IMR-90 (cell line): ENCODE results near the gene UEVLD. TPM values are rescaled to one million over a fixed set of nuclear protein-coding genes. Genes with fewer than 3 reads are reported as not detected.

Experiments used
- ATAC-seq: fragments of 200-7000 bp; cut with Tn5 transposase; 2 replicates; pipeline ENCODE4 v1.9.1; 2020; ENCODE audit warnings: low read depth, mild to moderate bottlenecking, moderate library complexity
- BruUV-seq: library from RNA; stranded (reverse); fragments of 400-500 nt; replicated peaks from 2 replicates; lab custom pipeline; 2021; lab: Mats Ljungman, UMichigan
- CTCF ChIA-PET: fragments of 300-600 bp; formaldehyde crosslinking; extraction: SDS; loops from one replicate; lab custom pipeline; 2021; ENCODE audit warnings: antibody characterized with exemption; lab: Yijun Ruan, JAX
- POLR2A ChIA-PET: fragments of 300-600 bp; sonication (Branson Sonifier 250); formaldehyde crosslinking; loops from one replicate; lab custom pipeline; 2022; ENCODE audit warnings: antibody characterized with exemption; ENCODE audit not compliant: unreplicated experiment; lab: Charles Lee
- DNase-seq: peaks from one replicate; pipeline ENCODE4 v3.0.0; 2013
- H2AFZ ChIP-seq: replicated peaks from 2 replicates; pipeline ENCODE3; 2013; ENCODE audit warnings: low read length, mild to moderate bottlenecking; ENCODE audit not compliant: poor library complexity
- H2AK5ac ChIP-seq: 2 replicates; pipeline ENCODE4 v1.6.1; 2013; ENCODE audit warnings: low read depth, low read length, inconsistent platforms
- H2AK9ac ChIP-seq: replicated peaks from 2 replicates; pipeline ENCODE3; 2013; ENCODE audit warnings: mild to moderate bottlenecking, low read depth, low read length, moderate library complexity; ENCODE audit not compliant: poor library complexity
- H2BK120ac ChIP-seq: 2 replicates; pipeline ENCODE4 v1.6.1; 2013; ENCODE audit warnings: low read depth, low read length, inconsistent platforms
- H2BK15ac ChIP-seq: 3 replicates; pipeline ENCODE4 v1.6.1; 2013; ENCODE audit warnings: low read depth, low read length, inconsistent platforms
- H2BK20ac ChIP-seq: 2 replicates; pipeline ENCODE4 v1.6.1; 2013; ENCODE audit warnings: low read depth, mild to moderate bottlenecking, inconsistent platforms, low read length, moderate library complexity
- H2BK5ac ChIP-seq: 2 replicates; pipeline ENCODE4 v1.6.1; 2013; ENCODE audit warnings: mild to moderate bottlenecking, low read depth, low read length, inconsistent platforms; ENCODE audit not compliant: poor library complexity, severe bottlenecking
- H3K14ac ChIP-seq: replicated peaks from 2 replicates; pipeline ENCODE4 v1.6.1; 2013; ENCODE audit warnings: low read depth, low read length, inconsistent platforms
- H3K18ac ChIP-seq: 2 replicates; pipeline ENCODE4 v1.6.1; 2013; ENCODE audit warnings: low read depth, low read length, control low read depth
- H3K23ac ChIP-seq: 2 replicates; pipeline ENCODE4 v1.6.1; 2013; ENCODE audit warnings: low read depth, low read length, inconsistent platforms
- H3K27ac ChIP-seq: 2 replicates; pipeline ENCODE4 v1.5.1; 2013; ENCODE audit warnings: mild to moderate bottlenecking, control low read depth, low read length; ENCODE audit not compliant: insufficient read depth
- H3K27me3 ChIP-seq: 2 replicates; pipeline ENCODE4 v1.6.1; 2013; ENCODE audit warnings: low read length; ENCODE audit not compliant: control insufficient read depth, insufficient read depth
- H3K36me3 ChIP-seq: 2 replicates; pipeline ENCODE4 v1.6.1; 2013; ENCODE audit warnings: low read length, mixed read lengths; ENCODE audit not compliant: control insufficient read depth, insufficient read depth
- H3K4ac ChIP-seq: 2 replicates; pipeline ENCODE4 v1.6.1; 2013; ENCODE audit warnings: low read depth, low read length, inconsistent platforms
- H3K4me1 ChIP-seq: 2 replicates; pipeline ENCODE4 v1.6.1; 2013; ENCODE audit warnings: low read length, mixed read lengths; ENCODE audit not compliant: control insufficient read depth, insufficient read depth
- H3K4me2 ChIP-seq: 2 replicates; pipeline ENCODE4 v1.6.1; 2013; ENCODE audit warnings: low read depth, mild to moderate bottlenecking, control low read depth, low read length, moderate library complexity
- H3K4me3 ChIP-seq: 2 replicates; pipeline ENCODE4 v1.5.1; 2013; ENCODE audit warnings: low read depth, mild to moderate bottlenecking, control low read depth, low read length, moderate library complexity; ENCODE audit not compliant: insufficient read depth
- H3K56ac ChIP-seq: 2 replicates; pipeline ENCODE4 v1.6.1; 2013; ENCODE audit warnings: low read length, inconsistent platforms; ENCODE audit not compliant: insufficient read depth; ENCODE audit errors: extremely low read depth
- H3K79me1 ChIP-seq, 2 experiments: 2 replicates each; pipeline ENCODE4 v1.6.1; 2013; ENCODE audit warnings: low read length in 2 of 2, inconsistent platforms in 1 of 2, low read depth in 1 of 2
- H3K9ac ChIP-seq: 2 replicates; pipeline ENCODE4 v1.6.1; 2013; ENCODE audit warnings: low read depth, low read length, control low read depth
- H3K9me1 ChIP-seq: 2 replicates; pipeline ENCODE4 v1.6.1; 2013; ENCODE audit warnings: low read length, inconsistent platforms; ENCODE audit not compliant: insufficient read depth
- H3K9me3 ChIP-seq: 2 replicates; pipeline ENCODE4 v1.6.1; 2013; ENCODE audit warnings: low read length; ENCODE audit not compliant: control insufficient read depth, insufficient read depth
- H4K20me1 ChIP-seq: 2 replicates; pipeline ENCODE4 v1.6.1; 2013; ENCODE audit warnings: low read length, inconsistent platforms; ENCODE audit not compliant: insufficient read depth
- H4K5ac ChIP-seq: 2 replicates; pipeline ENCODE4 v1.6.1; 2013; ENCODE audit warnings: mild to moderate bottlenecking, low read depth, low read length, control low read depth
- H4K8ac ChIP-seq, 2 experiments: 2 replicates each; pipeline ENCODE4 v1.6.1; 2013; ENCODE audit warnings: low read depth in 2 of 2, low read length in 2 of 2, control low read depth in 1 of 2, inconsistent platforms in 1 of 2
- H4K91ac ChIP-seq: 2 replicates; pipeline ENCODE4 v1.6.1; 2013; ENCODE audit warnings: low read depth, low read length, inconsistent platforms; ENCODE audit not compliant: insufficient read depth
- CEBPB ChIP-seq: IDR thresholded peaks from 2 replicates; pipeline ENCODE4 v1.6.1; 2012; ENCODE audit warnings: low read depth, low read length, improper control_type of control experiment
- CHD1 ChIP-seq: IDR thresholded peaks from 2 replicates; pipeline ENCODE4 v1.6.1; 2012; ENCODE audit warnings: low read depth, low read length, improper control_type of control experiment
- FOS ChIP-seq: fragments of 150-350 bp; IDR thresholded peaks from 2 replicates; pipeline ENCODE4 v1.6.1; 2016; ENCODE audit warnings: low read depth, low read length
- MAFK ChIP-seq: IDR thresholded peaks from 2 replicates; pipeline ENCODE4 v1.6.1; 2012; ENCODE audit warnings: low read depth, low read length, improper control_type of control experiment
- MAZ ChIP-seq: IDR thresholded peaks from 2 replicates; pipeline ENCODE4 v1.6.1; 2012; ENCODE audit warnings: low read depth, mild to moderate bottlenecking, low read length, improper control_type of control experiment, moderate library complexity, borderline replicate concordance
- MXI1 ChIP-seq: IDR thresholded peaks from 2 replicates; pipeline ENCODE4 v1.6.1; 2012; ENCODE audit warnings: low read depth, mild to moderate bottlenecking, low read length, moderate library complexity, borderline replicate concordance
- NFE2L2 ChIP-seq: fragments of 150-350 bp; IDR thresholded peaks from 2 replicates; pipeline ENCODE4 v1.6.1; 2016; ENCODE audit warnings: low read depth, mild to moderate bottlenecking, low read length
- POLR2A ChIP-seq: IDR thresholded peaks from 2 replicates; pipeline ENCODE4 v1.6.1; 2012; ENCODE audit warnings: mild to moderate bottlenecking, low read depth, low read length
- RCOR1 ChIP-seq: IDR thresholded peaks from 2 replicates; pipeline ENCODE4 v1.6.1; 2012; ENCODE audit warnings: mild to moderate bottlenecking, low read length, improper control_type of control experiment; ENCODE audit not compliant: insufficient replicate concordance
- RFX5 ChIP-seq: IDR thresholded peaks from 2 replicates; pipeline ENCODE4 v1.8.0; 2012; ENCODE audit warnings: low read depth, mild to moderate bottlenecking, low read length, moderate library complexity
- SMC3 ChIP-seq: fragments of 150-350 bp; IDR thresholded peaks from 2 replicates; pipeline ENCODE4 v1.6.1; 2016; ENCODE audit warnings: low read depth, mild to moderate bottlenecking, antibody characterized with exemption, low read length, moderate library complexity
- USF2 ChIP-seq: fragments of 150-350 bp; IDR thresholded peaks from 2 replicates; pipeline ENCODE4 v1.6.1; 2017; ENCODE audit warnings: mild to moderate bottlenecking, antibody characterized with exemption, low read length, low read depth
- WGBS, 2 experiments: methylation state at CpG; one replicate each; pipeline versions ENCODE4 v1.1.5 to v1.1.7; 2013; ENCODE audit warnings: missing lambda C conversion rate in 2 of 2; ENCODE audit not compliant: insufficient read length in 1 of 2; ENCODE audit errors: extremely low coverage in 2 of 2; 5-methylcytosine and 5-hydroxymethylcytosine counted together
- dilution Hi-C: fragments of 300-500 bp; cut with HindIII; formaldehyde crosslinking; loops from one replicate; pipeline ENCODE4 v1.14.3; 2018; ENCODE audit warnings: low sequenced_read_pairs; ENCODE audit not compliant: unreplicated experiment
- in situ Hi-C: fragments of 300-500 bp; cut with MboI; formaldehyde crosslinking; loops from 3 replicates; pipeline ENCODE4 v1.14.3; 2019; ENCODE audit warnings: low sequenced_read_pairs, inconsistent platforms, mixed read lengths
- intact Hi-C: fragments of 100-400 bp; cut with micrococcal nuclease; formaldehyde crosslinking; loops from 2 replicates; pipeline ENCODE4 v1.10.0; 2022
- polyA plus RNA-seq, 3 experiments: library from polyadenylated mRNA; depleted of rRNA; stranded (reverse); fragments of >200 nt; gene quantifications; 2 replicates each; pipeline ENCODE4 v1.2.3, GENCODE V29; 2012; ENCODE audit warnings: low replicate concordance in 1 of 3
- total RNA-seq: library from RNA; depleted of rRNA; stranded (reverse); fragments of >200 nt; gene quantifications from 2 replicates; pipeline ENCODE4 v1.2.3, GENCODE V29; 2012

The UEVLD gene
- total and polyA plus RNA-seq, 2 of the 4 experiments (the other 2 are of a cell fraction): 13.8 to 29.2 TPM

- H3K9me3 ChIP-seq: no peaks in the 10 kb centered on the region
- H2BK15ac ChIP-seq: no peak overlapping the region
- H4K20me1 ChIP-seq: peaks cover 17% of the 10 kb centered on the region
- peaks cover 0 to 20% of the 10 kb centered on the region in 2 experiments; a peak in 2 of 4 replicates for H3K79me1 ChIP-seq
- peak overlapping the region; percentile 70 for H3K27ac ChIP-seq
- intact Hi-C loops: loop anchor here (1.0 to 10.0 kb wide), 3 partner anchors 15 to 239 kb away; partner anchors contain the start of genes LDHA and UEVLD
- POLR2A ChIA-PET: interaction anchor here (0.6 to 0.7 kb wide), 4 partner anchors 17 to 238 kb away, joined by 3 to 5 read pairs (median 4); no protein-coding TSS in a partner anchor
- H3K4me3 ChIP-seq: peak overlapping the region; percentile 60
- 0 out of 2 replicates have a peak, but pooled peaks cover 2% of the 10 kb centered on the region for H3K9me1 ChIP-seq
- H4K5ac ChIP-seq: peak overlapping the region; percentile 13
- H4K91ac ChIP-seq: peak overlapping the region; percentile 73
- no peaks in the 10 kb centered on the region for H3K36me3 ChIP-seq
- no peaks in the 10 kb centered on the region for H3K4me1 ChIP-seq
- peak overlapping the region; percentile 95 for H2AFZ ChIP-seq
- dilution Hi-C loops: no loop called here
- H2BK20ac ChIP-seq: no peak overlapping the region
- H2AK5ac ChIP-seq: peak overlapping the region; percentile 69
- H2BK5ac ChIP-seq: peak overlapping the region; percentile 32
- TF ChIP-seq RCOR1 (no peak), SMC3 (no peak), MAZ (no peak), CHD1 (no peak), RFX5 (no peak), POLR2A (no peak), NFE2L2 (no peak), CEBPB (no peak), USF2 (no peak), MXI1 (no peak), MAFK (no peak), FOS (no peak)
- H3K4ac ChIP-seq: peak overlapping the region; percentile 91
- H3K4me2 ChIP-seq: peak overlapping the region; percentile 68
- peak overlapping the region; percentile 19 for H3K23ac ChIP-seq
- WGBS, 2 experiments: 0% methylated on average over 6 of the region's 31 CpGs; no CpG with 5 or more reads in 1 of the 2 experiments
- H3K18ac ChIP-seq: no peak overlapping the region
- peak overlapping the region; percentile 88 for H3K14ac ChIP-seq
- CTCF ChIA-PET: interaction anchor here (0.6 to 1.1 kb wide), 3 partner anchors 15 to 36 kb away, joined by 3 read pairs; no protein-coding TSS in a partner anchor
- DNase-seq (peak; percentile 48), ATAC-seq (no peak)
- TSS peak; percentile 52 for BruUV-seq
- H2AK9ac ChIP-seq: peak overlapping the region; percentile 43
- in situ Hi-C loops: no loop called here
- H3K27me3 ChIP-seq: no peaks in the 10 kb centered on the region
- peak overlapping the region; percentile 58 to 93; a peak in 2 of 4 replicates for H4K8ac ChIP-seq
- peak overlapping the region; percentile 82 for H3K56ac ChIP-seq
- peak overlapping the region; percentile 92 for H3K9ac ChIP-seq
- no peak overlapping the region for H2BK120ac ChIP-seq
Measured at GRCh38 chr11:18633256-18634139, 45.0 kb upstream of the UEVLD start.
